K562 (cell line): ENCODE measurements around the gene CCDC85C. TPM values are rescaled to one million over a fixed set of nuclear protein-coding genes. Genes with fewer than 3 reads are reported as not detected.

Experiments used
- CBFA2T2 ChIP-seq: fragments of 450-650 bp; conservative IDR thresholded peaks from 2 replicates; pipeline ENCODE4 v1.6.1; 2017; ENCODE audit warnings: mild to moderate bottlenecking
- CREB1 ChIP-seq, 2 experiments: sonication (generic) in 1 of 2; formaldehyde crosslinking in 1 of 2; IDR thresholded peaks; 2 replicates each; pipeline versions ENCODE4 v1.6.1 to v1.8.0; 2012 to 2022; ENCODE audit warnings: inconsistent platforms in 1 of 2, mild to moderate bottlenecking in 1 of 2, missing genetic modification reagents in 1 of 2, moderate library complexity in 1 of 2
- DNMT1 ChIP-seq: fragments of 450-650 bp; IDR thresholded peaks from 2 replicates; pipeline ENCODE4 v1.6.1; 2016; ENCODE audit warnings: antibody characterized with exemption, mild to moderate bottlenecking
- ILK ChIP-seq: fragments of 450-650 bp; IDR thresholded peaks from 2 replicates; pipeline ENCODE4 v1.6.1; 2016; ENCODE audit warnings: missing genetic modification characterization, low read depth, mild to moderate bottlenecking, missing compliant biosample characterization, moderate library complexity, borderline replicate concordance
- KAT7 ChIP-seq: sonication (generic); formaldehyde crosslinking; IDR thresholded peaks from 2 replicates; pipeline ENCODE4 v1.8.0; 2022; ENCODE audit warnings: missing genetic modification reagents, mild to moderate bottlenecking, borderline replicate concordance
- MAFG ChIP-seq: fragments of 450-650 bp; conservative IDR thresholded peaks from 2 replicates; pipeline ENCODE4 v1.6.1; 2016; ENCODE audit warnings: missing genetic modification characterization, missing compliant biosample characterization
- NCOA1 ChIP-seq: fragments of 450-650 bp; IDR thresholded peaks from 2 replicates; pipeline ENCODE4 v1.6.1; 2016; ENCODE audit warnings: low read depth
- RCOR1 ChIP-seq, 2 experiments: IDR thresholded peaks; 2 replicates each; pipeline ENCODE4 v1.6.1; 2012; ENCODE audit warnings: low read depth in 2 of 2, low read length in 2 of 2, borderline replicate concordance in 1 of 2, improper control_type of control experiment in 1 of 2
- SIN3A ChIP-seq, 2 experiments: fragments of 150-350 bp in 1 of 2; IDR thresholded peaks; 2 replicates each; pipeline ENCODE4 v1.6.1; 2011 to 2016; ENCODE audit warnings: borderline replicate concordance in 2 of 2, low read depth in 2 of 2, low read length in 2 of 2, mild to moderate bottlenecking in 2 of 2, moderate library complexity in 2 of 2; ENCODE audit not compliant: control insufficient read depth in 1 of 2
- SMAD4 ChIP-seq: fragments of 250-450 bp; sonication (Bioruptor Pico); conservative IDR thresholded peaks from 2 replicates; pipeline ENCODE4 v1.8.0; 2021; ENCODE audit warnings: inconsistent platforms, mild to moderate bottlenecking, moderate library complexity
- STAT5A ChIP-seq: IDR thresholded peaks from 2 replicates; pipeline ENCODE4 v1.6.1; 2012; ENCODE audit warnings: low read length, inconsistent platforms, borderline replicate concordance
- STAT5B ChIP-seq: fragments of 250-450 bp; sonication (Bioruptor Pico); IDR thresholded peaks from 2 replicates; pipeline ENCODE4 v1.8.0; 2021; ENCODE audit warnings: mild to moderate bottlenecking, inconsistent platforms
- ZBTB17 ChIP-seq: fragments of 450-650 bp; formaldehyde crosslinking; IDR thresholded peaks from 2 replicates; pipeline ENCODE4 v1.4.0; 2020; ENCODE audit warnings: mild to moderate bottlenecking
- ZNF311 ChIP-seq: fragments of 250-450 bp; sonication (Bioruptor Pico); IDR thresholded peaks from 2 replicates; pipeline ENCODE4 v1.4.0; 2020; ENCODE audit warnings: mild to moderate bottlenecking, moderate library complexity
- polyA plus RNA-seq, 8 experiments: library from polyadenylated mRNA; depleted of rRNA in 4 of 8; stranded (reverse) in 5 of 8; unstranded in 3 of 8; fragments of >200 nt; fragmentation: Nextera tagmentation in 2 of 8; fragmentation: Illumina TruSeq in 1 of 8; extraction: Ambion mirVana in 2 of 8; extraction: Trizol in 1 of 8; gene quantifications; 2 replicates each; pipeline versions ENCODE4 v1.2.1 to v1.2.3, GENCODE V29; 2011 to 2014; ENCODE audit warnings: inconsistent platforms in 1 of 8, missing spikeins in 1 of 8
- total RNA-seq, 7 experiments: library from RNA; depleted of rRNA in 6 of 7; stranded (reverse); fragments of >200 nt in 6 of 7; fragmentation: Illumina TruSeq in 2 of 7; extraction: Trizol in 2 of 7; gene quantifications; 2 replicates each; pipeline versions ENCODE4 v1.2.1 to v1.2.3, GENCODE V29; 2011 to 2021; ENCODE audit warnings: low replicate concordance in 1 of 7
- TF ChIP-seq, protein P1 (sequence below), 2 experiments: fragments of 250-450 bp in 1 of 2; fragments of 450-650 bp in 1 of 2; sonication (Bioruptor Pico) in 1 of 2; IDR thresholded peaks; 2 replicates each; pipeline versions ENCODE4 v1.6.1 to v1.8.0; 2016 to 2021; ENCODE audit warnings: mild to moderate bottlenecking in 2 of 2, moderate library complexity in 2 of 2, missing compliant biosample characterization in 1 of 2, missing genetic modification characterization in 1 of 2
- TF ChIP-seq, protein P2 (sequence below): fragments of 250-450 bp; sonication (Bioruptor Pico); IDR thresholded peaks from 2 replicates; pipeline ENCODE4 v1.5.0; 2022; ENCODE audit warnings: mild to moderate bottlenecking
- TF ChIP-seq, protein P3 (sequence below): fragments of 250-450 bp; sonication (Bioruptor Pico); IDR thresholded peaks from 2 replicates; pipeline ENCODE4 v1.8.0; 2021; ENCODE audit warnings: borderline replicate concordance, mild to moderate bottlenecking, moderate library complexity; ENCODE audit not compliant: poor library complexity, severe bottlenecking
- TF ChIP-seq, protein P4 (sequence below): sonication (generic); formaldehyde crosslinking; IDR thresholded peaks from 2 replicates; pipeline ENCODE4 v1.8.0; 2022; ENCODE audit warnings: missing genetic modification reagents, mild to moderate bottlenecking, borderline replicate concordance
- TF ChIP-seq, protein P5 (sequence below): fragments of 450-650 bp; IDR thresholded peaks from 2 replicates; pipeline ENCODE4 v1.6.1; 2017; ENCODE audit warnings: mild to moderate bottlenecking, moderate library complexity

CCDC85C gene
- total and polyA plus RNA-seq, 9 of the 15 experiments (the other 6 are each of a cell fraction or from before 2014, with no cell fraction given), result 0.18 to 22.0 (median 6.3) TPM

DNA sequence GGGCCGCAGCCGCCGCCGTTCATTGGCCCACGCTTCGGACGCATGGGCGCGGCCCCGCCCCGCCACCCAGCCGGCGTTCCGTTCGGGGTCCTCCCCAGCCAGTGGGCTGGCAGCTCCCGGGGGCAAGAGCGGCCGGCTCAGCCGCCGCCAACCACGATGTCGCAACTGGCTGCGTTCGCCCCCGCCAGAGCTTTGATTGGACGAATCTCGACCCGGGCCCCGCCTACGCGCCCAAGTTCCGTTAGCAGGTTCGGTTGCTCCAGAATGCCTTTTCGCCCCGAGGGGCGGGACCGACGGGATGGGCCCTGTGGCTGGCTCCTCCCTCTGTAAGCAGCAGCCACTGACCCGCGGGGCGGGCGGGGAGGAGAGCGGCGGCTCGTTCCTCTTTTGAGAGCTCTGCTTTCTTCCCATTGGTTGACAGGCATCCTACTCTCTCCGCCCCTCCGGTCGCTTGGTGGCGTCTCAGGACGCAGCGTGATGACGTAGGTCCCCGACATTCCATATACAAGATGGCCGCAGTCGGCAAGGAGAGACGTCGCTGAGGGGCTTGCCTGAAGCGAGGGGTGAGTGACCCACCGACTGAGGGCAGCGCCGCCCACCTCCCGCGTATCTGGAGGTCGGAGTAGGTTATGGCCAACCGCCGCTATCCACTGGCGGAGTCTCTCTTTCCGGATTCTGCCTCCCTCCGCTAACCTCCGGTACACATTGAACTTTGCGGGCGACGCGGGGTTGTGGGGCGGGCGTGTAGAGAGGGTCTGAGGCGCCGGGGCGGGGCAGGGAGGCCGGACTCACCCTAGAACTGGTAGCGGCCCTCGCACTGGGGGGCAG is 122.9 kb downstream of the CCDC85C start, which contains the start of gene CCNK (continued):
- TF ChIP-seq, protein P1, sequence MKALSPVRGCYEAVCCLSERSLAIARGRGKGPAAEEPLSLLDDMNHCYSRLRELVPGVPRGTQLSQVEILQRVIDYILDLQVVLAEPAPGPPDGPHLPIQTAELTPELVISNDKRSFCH (CRISPR knock-in tag; IDR thresholded peaks at IDR 0.05), result no peak
- TF ChIP-seq, protein P1 (tag; IDR thresholded peaks at IDR 0.05), result no peak
- no peak for TF ChIP-seq MAFG
- TF ChIP-seq, protein P2, sequence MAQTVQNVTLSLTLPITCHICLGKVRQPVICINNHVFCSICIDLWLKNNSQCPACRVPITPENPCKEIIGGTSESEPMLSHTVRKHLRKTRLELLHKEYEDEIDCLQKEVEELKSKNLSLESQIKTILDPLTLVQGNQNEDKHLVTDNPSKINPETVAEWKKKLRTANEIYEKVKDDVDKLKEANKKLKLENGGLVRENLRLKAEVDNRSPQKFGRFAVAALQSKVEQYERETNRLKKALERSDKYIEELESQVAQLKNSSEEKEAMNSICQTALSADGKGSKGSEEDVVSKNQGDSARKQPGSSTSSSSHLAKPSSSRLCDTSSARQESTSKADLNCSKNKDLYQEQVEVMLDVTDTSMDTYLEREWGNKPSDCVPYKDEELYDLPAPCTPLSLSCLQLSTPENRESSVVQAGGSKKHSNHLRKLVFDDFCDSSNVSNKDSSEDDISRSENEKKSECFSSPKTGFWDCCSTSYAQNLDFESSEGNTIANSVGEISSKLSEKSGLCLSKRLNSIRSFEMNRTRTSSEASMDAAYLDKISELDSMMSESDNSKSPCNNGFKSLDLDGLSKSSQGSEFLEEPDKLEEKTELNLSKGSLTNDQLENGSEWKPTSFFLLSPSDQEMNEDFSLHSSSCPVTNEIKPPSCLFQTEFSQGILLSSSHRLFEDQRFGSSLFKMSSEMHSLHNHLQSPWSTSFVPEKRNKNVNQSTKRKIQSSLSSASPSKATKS (CRISPR knock-in tag), result no peak
- TF ChIP-seq CREB1 (IDR thresholded peaks at IDR 0.05), result peak; percentile 98
- peak; percentile 98 for TF ChIP-seq CREB1 (CRISPR knock-in tag; IDR thresholded peaks at IDR 0.05)
- TF ChIP-seq, protein P3, sequence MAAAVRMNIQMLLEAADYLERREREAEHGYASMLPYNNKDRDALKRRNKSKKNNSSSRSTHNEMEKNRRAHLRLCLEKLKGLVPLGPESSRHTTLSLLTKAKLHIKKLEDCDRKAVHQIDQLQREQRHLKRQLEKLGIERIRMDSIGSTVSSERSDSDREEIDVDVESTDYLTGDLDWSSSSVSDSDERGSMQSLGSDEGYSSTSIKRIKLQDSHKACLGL (CRISPR knock-in tag), result no peak
- TF ChIP-seq SMAD4 (CRISPR knock-in tag), result no peak
- no peak for TF ChIP-seq ZNF311 (CRISPR knock-in tag)
- no peak for TF ChIP-seq DNMT1
- no peak for TF ChIP-seq CBFA2T2
- TF ChIP-seq SIN3A (IDR thresholded peaks at IDR 0.05; ENCODE audit: borderline replicate concordance in 2 of 2, control insufficient read depth in 1 of 2, low read depth in 2 of 2, low read length in 2 of 2), result peak in 1 of 2 experiments; percentile 54; a peak in 1 of 4 replicates
- TF ChIP-seq ZBTB17, result no peak
- TF ChIP-seq, protein P4, sequence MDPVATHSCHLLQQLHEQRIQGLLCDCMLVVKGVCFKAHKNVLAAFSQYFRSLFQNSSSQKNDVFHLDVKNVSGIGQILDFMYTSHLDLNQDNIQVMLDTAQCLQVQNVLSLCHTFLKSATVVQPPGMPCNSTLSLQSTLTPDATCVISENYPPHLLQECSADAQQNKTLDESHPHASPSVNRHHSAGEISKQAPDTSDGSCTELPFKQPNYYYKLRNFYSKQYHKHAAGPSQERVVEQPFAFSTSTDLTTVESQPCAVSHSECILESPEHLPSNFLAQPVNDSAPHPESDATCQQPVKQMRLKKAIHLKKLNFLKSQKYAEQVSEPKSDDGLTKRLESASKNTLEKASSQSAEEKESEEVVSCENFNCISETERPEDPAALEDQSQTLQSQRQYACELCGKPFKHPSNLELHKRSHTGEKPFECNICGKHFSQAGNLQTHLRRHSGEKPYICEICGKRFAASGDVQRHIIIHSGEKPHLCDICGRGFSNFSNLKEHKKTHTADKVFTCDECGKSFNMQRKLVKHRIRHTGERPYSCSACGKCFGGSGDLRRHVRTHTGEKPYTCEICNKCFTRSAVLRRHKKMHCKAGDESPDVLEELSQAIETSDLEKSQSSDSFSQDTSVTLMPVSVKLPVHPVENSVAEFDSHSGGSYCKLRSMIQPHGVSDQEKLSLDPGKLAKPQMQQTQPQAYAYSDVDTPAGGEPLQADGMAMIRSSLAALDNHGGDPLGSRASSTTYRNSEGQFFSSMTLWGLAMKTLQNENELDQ (CRISPR knock-in tag), result no peak
- no peak for TF ChIP-seq NCOA1
- no peak for TF ChIP-seq STAT5A
- no peak for TF ChIP-seq RCOR1 (IDR thresholded peaks at IDR 0.05; ENCODE audit: borderline replicate concordance in 1 of 2, low read depth in 2 of 2, low read length in 2 of 2)
- TF ChIP-seq ILK (tag), result no peak
- TF ChIP-seq KAT7 (CRISPR knock-in tag), result no peak
- no peak for TF ChIP-seq STAT5B (CRISPR knock-in tag)
- TF ChIP-seq, protein P5, sequence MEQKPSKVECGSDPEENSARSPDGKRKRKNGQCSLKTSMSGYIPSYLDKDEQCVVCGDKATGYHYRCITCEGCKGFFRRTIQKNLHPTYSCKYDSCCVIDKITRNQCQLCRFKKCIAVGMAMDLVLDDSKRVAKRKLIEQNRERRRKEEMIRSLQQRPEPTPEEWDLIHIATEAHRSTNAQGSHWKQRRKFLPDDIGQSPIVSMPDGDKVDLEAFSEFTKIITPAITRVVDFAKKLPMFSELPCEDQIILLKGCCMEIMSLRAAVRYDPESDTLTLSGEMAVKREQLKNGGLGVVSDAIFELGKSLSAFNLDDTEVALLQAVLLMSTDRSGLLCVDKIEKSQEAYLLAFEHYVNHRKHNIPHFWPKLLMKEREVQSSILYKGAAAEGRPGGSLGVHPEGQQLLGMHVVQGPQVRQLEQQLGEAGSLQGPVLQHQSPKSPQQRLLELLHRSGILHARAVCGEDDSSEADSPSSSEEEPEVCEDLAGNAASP, result no peak
